Suppressor macrophage (primary cell): Measurements from ENCODE around the gene LDHA.

Source experiments
- DNase-seq, 4 experiments: peaks; one replicate each; pipeline ENCODE4 v3.0.0-alpha.2; 2020 to 2022
- total RNA-seq, 17 experiments: gene quantifications; one replicate each; lab custom pipeline; 2026; ENCODE audit warnings: mixed read lengths in 6 of 17, inconsistent platforms in 3 of 17; lab: John Stamatoyannopoulos, UW

The LDHA gene
- total RNA-seq, result 176 to 668 (median 411) reads per million in 17 experiments

DNA sequence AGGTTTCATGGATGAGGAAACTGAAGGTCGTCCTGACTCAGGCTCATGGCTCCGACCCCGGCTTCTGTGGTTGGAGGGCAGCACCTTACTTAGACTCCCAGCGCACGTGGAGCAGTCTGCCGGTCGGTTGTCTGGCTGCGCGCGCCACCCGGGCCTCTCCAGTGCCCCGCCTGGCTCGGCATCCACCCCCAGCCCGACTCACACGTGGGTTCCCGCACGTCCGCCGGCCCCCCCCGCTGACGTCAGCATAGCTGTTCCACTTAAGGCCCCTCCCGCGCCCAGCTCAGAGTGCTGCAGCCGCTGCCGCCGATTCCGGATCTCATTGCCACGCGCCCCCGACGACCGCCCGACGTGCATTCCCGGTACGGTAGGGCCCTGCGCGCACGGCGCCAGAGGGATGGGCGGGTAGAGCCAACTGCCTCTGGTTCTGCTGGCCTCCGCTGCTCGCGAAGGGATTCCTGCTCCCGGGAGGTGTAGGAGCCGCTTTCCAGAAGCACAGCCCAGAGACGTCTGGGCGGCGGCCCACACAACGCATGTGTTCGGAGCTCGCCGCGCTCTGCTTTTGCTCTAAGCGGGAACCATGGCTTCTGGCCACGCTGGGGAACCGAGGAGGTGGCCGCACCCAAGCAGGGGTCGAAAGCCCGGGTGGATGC is at the start of gene LDHA:
TSS of gene LDHA (plus strand) at position 289 of the 653 bp plus-strand sequence. CDS start 2,280 bp downstream, outside the sequence.
- peak; percentile 97 to 98 (median 98) for DNase-seq

DNA sequence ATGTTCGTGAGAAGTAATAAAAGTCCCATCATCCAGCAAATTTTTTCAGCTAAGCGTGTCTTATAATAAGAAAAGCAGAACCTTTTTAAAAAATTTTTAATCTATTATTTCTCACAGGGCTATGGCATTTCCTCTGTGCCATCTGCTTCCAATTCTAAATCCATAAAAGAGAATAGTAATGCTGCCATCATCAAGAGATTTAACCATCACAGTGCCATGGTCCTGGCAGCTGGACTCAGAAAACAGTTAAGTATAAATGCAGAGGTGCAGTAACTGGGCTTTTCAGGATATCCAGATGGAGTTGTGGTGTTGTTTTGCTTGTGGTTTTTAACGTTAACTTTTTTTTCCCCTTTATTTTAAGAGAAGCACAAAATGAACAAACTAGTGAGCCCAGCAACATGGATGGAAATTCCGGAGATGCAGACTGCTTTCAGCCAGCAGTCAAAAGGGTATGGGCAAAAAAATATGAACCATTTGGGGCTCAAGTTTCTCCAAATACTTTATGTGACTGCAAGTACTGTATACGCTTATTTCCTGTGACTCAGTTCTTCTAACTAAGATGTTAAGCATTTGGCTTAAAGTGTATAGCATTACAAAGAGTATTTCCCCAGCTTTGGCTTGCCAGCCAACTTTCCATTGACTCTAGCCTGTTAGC is 46.8 kb upstream of the LDHA start:
- no peak for DNase-seq

DNA sequence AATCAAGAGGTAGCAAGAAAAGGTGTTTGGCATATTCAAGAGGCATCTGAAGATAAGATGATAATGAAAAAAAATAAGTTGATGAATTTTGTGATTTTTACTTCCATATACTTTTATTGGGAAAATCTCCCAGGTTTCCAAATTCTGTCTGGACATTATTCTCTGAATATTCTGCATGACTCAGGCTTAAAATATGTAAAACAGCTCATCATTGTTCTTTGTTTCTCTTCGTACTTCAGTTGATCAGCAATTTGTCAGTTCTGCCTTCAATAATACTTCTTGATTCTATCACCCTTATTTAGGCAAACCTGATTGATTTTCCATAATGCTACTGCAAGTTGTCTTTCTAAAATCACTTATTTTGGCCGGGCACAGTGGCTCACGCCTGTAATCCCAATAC is 41.8 kb upstream of the LDHA start:
- no peak for DNase-seq

DNA sequence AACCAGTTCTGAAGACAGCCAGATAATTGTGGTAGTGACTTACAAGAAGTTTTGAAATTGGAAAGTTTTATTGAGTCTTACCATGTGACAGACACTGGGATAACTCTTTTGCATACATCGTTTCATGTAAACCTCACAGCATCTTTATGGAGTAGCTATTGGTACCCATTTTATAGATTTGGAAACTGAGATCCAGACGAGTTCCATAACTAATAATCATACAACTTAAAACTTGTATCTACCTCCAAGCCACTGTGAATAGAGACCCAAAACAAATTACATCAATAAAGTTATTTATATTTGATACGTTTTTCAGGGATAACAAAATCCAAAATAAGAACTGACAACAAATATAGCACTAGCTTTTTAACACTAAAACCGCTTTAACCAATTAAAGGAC is 35.7 kb upstream of the LDHA start:
- no peak for DNase-seq

DNA sequence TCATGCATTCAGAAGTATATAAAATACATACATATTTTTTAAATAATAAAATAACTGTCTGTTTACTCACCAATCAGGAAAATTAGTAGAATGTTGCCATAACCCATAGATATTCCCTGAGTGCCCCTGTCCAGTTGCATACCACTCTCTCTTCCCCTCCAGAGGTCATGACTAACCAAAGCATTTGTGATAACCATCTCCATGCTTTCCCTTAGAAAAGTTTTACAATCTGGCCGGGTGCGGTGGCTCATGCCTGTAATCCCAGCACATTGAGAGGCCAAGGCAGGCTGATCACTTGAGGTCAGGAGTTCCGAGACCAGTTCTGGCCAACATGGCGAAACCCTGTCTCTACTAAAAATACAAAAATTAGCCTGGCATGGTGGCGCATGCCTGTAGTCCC is 33.2 kb upstream of the LDHA start:
- DNase-seq, result no peak

DNA sequence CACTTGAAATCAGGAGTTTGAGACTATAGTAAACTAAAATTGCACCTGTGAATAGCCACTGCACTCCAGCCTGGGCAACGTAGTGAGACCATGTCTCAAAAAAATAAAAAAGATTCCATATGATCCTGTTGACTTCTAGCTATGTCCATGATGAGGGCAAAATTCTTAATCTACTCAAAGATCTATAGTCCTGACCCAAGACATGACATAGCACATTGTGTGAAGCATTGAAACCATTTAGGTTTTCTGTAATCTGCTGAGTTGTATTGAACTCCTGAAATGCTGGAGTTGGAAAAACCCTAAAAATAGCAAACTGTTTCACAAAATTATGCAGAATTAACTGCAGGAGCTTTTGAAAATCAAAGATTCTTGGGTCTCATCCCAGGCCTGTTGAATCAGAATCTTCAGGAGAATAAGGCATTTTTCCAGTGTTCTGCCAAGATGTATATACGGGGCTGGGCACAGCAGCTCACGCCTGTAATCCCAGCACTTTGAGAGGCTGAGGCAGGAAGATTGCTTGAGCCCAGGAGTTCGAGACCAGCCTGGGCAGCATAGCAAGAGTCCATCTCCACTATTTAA is 29.8 kb upstream of the LDHA start:
- DNase-seq, result no peak

DNA sequence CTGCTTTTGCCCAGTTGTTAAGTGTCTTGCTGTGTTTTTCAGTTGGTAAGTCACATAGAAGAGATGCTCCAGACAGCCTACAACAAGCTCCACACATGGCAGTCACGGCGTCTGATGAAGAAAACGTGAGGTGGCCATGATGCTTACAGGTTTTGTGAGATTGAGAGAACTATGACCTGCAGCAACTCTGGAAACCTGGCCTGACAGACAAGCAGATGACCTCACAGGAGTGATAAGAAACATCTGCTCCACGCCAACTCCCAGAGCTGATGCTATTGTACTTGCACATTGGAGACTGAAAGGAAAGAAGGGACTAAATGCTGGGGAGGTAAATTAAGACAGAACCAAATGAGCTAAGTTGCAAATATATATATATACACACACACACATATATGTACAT is 28.6 kb upstream of the LDHA start:
- DNase-seq, result no peak

DNA sequence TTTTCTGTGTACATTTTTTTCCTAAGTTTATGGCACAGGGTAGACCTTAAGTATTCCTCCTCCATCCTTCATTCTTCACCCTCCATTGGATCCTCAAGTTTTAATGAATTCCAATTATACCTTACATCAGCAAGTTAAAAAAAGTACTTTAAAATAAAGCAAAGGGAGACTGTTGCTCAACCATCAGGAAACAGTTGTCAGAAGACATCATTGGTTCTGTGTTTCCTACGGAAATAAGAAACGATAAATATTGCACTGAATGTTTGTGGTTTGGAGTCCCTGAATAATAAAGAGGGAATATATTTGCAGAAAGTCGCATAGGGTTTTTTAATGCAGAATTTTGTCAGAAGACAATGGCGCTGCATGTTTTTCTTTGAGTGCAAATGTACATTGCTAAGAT is 28.1 kb upstream of the LDHA start:
- DNase-seq, result peak in 1 of 4 experiments; percentile 20

DNA sequence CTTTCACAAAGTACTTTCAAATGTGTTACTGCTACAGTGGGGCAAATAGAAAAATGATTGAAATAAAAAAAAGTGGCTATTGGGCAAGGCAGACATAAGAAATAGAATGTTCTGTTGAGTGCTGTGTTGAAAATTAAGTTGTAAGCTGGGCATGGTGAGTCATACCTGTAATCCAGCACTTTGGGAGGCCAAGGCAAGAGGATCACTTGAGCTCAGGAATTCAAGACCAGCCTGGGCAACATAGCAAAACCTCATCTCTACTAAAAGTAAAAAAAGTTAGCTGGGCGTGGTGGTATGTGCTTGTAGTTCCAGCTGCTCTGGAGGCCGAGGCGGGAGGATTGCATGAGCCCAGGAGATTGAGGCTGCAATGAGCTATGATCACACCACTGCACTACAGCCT is 26.9 kb upstream of the LDHA start:
- no peak for DNase-seq

DNA sequence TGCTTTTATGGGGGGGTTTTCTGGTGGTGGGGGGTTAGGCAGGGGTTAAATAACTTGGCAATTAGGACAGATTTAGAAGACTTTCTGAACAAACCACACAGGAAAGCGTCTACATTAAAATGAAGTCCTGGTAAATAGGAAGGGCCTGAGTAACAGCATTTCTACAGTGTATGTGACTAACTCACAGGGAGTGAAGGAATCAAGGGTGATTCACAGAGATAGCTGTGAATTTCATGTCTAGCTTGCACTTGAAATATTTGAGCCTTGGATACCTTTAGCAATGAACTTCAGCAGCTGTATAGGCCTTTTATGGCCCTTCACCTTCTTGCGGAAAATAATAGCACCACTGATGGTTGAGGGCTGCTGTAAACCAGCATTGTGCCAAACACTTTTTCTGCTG is 26.1 kb upstream of the LDHA start:
- DNase-seq, result no peak

DNA sequence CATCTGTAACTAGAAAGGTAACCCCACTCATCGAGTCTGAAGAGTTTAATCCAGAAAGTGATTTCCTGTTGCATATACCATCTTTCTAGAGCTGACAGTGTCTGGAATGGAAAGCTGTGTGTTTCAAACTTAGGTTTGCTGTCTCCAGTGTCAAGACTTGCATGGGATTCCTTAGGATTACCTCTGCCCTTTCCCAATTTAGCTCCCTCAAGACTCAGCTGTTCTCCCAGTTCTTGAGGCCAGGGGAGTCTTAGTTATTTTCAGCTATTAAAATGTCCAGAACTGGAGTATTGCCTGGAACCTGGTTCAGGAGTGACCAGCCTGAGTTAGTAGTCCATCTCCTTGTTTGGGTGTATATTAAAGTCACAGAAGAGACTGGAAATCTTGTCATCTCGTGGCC is 25.0 kb upstream of the LDHA start:
- DNase-seq, result no peak

DNA sequence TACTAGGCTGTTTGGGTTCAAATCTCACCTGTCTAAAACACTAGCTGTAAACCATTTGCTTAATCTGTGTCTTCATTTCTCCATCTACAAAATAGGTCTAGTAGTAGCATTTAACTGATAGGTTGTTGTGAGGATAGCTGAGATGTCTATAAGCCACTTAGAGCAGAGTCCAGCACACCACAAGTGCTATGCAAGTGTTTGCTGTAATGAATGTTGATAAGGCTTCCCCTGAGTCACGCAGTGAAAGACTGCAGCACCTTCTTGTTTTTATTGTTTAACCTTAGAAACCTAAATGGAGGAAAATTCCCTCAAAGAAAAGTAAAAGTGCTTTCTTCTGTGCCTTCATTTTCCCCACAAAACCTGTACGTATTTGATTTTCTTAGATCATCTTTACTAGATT is 23.1 kb upstream of the LDHA start:
- DNase-seq, result no peak

DNA sequence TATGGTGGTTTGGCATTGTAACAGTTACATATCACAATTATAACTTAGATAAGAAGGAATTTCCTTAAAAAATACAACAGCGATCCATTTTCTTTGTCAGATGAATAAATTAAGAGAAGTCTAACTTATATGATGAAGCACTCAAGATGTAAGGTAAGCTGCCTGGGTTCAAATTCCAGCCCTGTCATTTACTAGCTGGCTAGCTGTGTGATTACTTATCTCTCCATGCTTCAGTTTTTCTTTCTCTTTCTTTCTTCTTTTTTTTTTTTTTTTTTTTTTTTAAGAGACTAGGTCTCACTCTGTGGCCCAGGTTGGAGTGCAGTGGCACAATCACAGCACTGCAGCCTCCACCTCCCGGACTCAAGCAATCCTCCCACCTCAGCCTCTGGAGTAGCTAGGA is 22.2 kb upstream of the LDHA start:
- DNase-seq, result no peak

DNA sequence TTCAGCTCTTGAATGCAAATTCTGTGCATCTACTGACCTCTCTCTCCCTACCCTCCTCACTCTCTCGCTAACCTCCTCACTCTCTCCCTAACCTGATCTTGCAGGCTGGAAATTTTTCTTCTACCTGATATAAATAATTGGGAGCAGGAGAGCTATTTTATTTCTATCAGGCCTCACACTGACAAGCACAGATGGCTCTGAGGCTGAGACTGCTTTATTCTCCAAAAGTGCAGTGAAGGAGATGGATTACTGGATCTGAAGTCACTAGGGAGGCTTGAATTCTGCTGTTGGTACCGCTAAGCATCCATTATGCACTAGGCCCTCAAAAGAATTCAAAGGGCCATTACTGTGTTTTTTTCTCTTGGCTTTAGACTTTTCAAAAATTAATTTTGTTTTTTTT is 19.4 kb upstream of the LDHA start:
- DNase-seq, result no peak

DNA sequence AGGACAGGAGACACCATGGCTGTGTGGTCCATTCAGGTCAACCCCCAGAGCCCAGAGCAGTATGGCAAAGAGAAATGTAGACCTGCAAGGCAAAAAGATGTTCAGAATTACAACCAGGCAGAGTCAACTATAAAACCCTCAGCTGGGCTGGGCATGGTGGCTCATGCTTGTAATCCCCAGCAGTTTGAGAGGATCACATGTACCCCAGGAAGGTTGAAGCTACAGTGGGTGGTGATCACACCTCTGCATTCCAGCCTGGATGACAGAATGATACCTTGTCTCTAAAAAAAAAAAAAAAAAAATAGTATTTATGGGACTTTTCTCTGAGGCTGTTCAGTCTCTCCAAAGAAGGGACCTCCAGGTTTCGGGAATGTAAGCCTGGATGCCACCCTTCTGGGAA is 18.4 kb upstream of the LDHA start:
- DNase-seq, result no peak

DNA sequence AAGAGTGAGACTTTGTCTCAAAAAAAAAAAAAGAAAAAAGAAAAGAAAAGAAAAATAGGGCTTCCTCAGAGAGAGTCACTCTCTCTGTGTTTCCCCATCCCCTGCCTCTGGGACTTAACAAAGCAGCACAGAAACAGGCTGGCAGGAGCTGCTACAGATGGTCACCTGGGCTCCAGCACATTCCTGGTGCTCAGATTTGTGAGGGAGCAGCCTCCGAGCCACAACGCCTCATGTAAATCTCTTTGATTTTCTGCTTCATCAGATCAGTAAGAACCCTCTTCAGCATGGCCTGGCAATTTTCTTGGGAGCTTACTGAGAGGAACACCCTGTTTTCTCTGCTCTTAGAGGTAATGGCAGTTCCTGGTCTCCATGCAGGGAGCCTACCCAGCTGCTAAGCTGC is 15.2 kb upstream of the LDHA start:
- no peak for DNase-seq

DNA sequence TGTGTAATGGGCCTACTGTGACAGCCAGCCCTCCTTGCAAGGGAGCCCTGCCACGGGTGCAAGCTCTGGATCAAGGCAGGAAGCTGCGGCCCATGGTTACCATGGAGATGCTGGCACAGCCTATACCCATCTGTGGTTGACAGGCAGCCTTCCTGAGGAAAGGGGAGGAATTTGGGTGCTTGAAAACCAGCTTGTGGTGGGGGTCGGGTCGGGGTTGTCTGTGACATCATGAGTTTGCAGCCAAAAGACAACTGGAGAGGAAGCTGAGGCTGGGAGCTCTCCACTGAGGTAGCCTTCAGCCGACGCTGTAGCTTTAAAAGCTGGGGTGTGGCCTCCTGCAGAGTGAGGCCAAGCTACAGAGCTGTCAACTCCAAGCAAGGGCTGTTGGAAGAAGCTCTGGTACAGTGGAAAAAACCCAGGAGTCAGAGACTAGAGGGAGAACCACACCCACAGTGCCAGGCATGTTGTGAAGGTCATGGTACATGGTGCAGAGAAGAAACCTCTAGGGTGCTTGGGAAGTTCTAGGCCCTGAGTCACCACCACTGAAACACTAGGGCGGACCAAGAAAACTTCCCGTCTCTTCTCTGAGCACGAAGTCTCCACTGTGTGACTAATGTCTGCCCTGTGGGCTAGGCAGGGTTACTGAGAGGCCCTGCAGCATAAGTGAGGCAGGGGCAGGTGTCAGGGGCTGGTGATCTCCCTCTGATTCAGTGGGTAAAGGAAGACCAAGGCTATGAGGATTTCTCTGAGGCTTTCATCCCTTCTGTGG is 10.8 kb upstream of the LDHA start:
- DNase-seq, result peak; percentile 83 to 94 (median 86)

DNA sequence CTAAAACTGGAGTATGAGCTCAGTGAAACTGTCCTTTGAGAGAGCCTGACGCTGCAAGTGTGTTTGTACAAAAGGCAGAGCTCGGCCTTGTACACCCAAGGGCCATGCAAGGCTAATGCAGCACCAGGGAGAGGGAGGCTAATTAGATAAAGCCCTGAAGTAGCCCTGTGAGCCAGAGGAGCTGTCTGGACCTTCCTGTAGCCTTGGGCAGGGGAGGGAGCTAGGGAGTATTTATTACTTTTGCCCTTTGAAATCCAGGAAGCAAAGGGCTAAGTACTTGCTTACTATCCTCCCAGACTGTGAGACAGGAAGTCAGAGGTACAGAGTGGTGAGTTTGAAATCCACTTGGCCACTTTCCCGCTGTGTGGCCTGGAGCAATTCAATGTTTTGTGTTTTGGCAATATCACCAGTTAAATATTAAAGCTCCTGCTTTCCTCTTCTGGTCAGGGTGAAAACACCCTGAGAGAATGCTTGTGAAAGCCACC is 10.2 kb upstream of the LDHA start:
- peak; percentile 46 to 72 (median 64) for DNase-seq

DNA sequence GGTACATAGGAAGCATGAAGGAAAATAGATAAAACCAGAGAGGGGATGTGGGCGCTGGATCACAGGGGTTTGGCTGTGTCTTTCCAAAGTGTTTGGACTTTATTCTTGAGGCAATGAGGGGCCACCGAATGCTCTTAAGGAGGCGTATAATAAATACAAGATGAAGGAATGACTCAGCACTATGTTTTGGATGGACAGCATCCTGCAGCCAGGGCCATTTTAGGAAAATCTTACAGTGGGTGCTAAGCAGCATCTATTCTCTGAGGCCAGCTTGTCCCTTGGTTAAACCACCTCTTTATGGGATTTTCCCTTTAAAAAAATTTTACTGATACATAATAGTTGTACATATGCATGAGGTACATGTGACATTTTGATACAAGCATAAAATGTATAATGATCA is 4.3 kb upstream of the LDHA start:
- DNase-seq, result no peak

DNA sequence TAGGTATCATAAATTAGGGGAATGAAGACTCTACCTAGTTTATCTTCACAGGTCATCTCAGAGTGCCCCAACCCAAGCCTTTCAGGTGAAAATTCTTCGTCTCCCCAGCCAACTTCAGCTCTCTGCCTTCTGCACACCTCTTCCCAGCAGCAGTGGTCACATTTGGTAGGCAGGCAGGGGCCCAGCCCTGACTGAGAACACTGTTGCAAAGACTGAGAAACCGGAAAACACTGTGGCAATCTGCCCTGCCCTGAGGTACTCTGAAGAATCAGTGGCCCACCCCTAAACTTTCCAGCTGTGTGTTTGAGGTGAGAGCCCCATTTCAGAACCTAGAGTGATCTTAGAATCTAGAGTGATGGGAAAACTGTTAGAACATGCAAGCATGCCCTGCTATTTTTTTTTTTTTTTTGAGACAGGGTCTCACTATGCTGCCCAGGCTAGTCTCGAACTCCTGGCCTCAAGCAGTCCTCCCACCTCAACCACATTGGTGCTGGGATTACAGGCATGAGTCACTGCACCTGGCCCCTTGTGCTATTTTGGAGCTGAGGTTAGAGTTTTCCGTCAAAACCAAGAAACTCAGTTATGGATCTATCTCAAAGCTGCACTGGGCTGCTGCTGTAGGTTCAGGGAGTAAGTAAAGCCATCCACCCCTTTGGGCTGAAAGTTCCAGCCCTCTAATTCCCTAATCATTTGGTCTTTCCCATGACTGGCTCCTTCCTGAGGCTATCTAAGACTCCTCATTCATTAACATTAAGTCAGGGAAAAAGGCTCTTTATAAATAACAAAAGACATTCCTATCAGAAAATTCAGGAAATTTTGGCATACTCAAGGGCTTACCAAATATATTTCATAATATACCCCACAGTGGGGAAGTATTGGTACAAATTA is 1.7 kb upstream of the LDHA start:
- DNase-seq, result no peak

DNA sequence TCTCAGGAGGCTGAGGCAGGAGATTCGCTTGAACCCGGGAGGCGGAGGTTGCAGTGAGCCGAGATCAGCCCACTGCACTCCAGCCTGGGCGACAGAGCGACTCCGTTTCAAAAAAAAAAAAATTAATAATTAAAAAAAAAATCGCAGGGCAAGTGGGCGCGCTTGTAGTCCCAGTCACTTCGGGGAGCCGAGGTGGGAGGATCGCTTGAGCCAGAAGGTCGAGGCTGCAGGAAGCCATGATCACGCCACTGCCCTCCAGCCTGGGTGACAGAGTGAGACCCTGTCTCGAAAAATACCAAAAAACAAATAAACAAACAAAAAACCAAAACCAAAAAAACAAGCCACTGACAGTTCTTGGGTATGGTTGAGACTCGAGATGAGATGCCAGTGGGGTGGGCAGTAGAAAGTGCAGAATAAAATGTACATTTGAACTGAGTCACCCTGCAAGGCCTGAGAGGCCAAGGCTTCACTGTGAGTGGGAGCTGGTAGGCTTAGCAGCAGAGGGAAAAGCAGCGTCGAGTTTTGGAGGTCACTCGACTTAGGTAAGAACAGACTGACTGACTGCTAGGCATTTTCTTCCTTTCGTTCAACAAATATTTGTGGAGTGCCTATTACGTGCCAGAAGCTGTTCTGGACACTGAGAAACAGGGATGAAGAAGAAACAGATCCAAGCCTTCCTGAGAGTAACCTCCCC is 635 bp upstream of the LDHA start:
- peak; percentile 19 to 40 (median 25) for DNase-seq
